GM18861 (cell line): Measurements from ENCODE around the gene DLEC1.
A peak's percentile ranks its signal among the peaks of the same experiment; 100 is the strongest.

Source experiments
- ATAC-seq: cut with Tn5 transposase; IDR thresholded peaks from one replicate; pipeline ENCODE4 v1.9.1; 2021; ENCODE audit not compliant: unreplicated experiment

Gene DLEC1, protein sequence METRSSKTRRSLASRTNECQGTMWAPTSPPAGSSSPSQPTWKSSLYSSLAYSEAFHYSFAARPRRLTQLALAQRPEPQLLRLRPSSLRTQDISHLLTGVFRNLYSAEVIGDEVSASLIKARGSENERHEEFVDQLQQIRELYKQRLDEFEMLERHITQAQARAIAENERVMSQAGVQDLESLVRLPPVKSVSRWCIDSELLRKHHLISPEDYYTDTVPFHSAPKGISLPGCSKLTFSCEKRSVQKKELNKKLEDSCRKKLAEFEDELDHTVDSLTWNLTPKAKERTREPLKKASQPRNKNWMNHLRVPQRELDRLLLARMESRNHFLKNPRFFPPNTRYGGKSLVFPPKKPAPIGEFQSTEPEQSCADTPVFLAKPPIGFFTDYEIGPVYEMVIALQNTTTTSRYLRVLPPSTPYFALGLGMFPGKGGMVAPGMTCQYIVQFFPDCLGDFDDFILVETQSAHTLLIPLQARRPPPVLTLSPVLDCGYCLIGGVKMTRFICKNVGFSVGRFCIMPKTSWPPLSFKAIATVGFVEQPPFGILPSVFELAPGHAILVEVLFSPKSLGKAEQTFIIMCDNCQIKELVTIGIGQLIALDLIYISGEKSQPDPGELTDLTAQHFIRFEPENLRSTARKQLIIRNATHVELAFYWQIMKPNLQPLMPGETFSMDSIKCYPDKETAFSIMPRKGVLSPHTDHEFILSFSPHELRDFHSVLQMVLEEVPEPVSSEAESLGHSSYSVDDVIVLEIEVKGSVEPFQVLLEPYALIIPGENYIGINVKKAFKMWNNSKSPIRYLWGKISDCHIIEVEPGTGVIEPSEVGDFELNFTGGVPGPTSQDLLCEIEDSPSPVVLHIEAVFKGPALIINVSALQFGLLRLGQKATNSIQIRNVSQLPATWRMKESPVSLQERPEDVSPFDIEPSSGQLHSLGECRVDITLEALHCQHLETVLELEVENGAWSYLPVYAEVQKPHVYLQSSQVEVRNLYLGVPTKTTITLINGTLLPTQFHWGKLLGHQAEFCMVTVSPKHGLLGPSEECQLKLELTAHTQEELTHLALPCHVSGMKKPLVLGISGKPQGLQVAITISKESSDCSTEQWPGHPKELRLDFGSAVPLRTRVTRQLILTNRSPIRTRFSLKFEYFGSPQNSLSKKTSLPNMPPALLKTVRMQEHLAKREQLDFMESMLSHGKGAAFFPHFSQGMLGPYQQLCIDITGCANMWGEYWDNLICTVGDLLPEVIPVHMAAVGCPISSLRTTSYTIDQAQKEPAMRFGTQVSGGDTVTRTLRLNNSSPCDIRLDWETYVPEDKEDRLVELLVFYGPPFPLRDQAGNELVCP (N-terminal part only)

GRCh38 chr3:38039101-38039898 is at the start of gene DLEC1:
Gene DLEC1 (plus strand): TSS chr3:38039208. CDS start chr3:38039226, 18 bp downstream.
- ATAC-seq, result peak; percentile 69

- ATAC-seq, result no peak
Observed at GRCh38 chr3:37989821-37990480, 49.1 kb upstream of the DLEC1 start.

DNA sequence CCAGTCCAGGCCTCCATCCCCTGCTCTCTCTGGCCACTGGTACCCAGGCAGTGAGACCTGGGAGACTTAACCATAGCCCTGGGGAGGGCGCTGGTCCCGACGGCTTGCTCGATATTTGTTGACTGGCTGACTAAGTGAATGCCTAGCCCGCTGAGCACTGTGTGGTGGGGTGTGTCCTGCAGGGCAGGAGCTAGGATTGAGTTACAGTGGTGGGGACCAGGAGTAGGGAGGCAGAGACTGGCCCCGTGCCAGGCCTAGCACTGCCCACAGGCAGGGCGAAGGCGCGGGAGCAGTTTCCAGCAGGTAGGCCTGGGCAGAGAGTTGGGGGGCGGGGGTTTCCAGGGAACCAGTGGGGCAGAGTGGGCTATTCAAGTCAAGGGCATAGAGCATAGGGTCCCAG is 48.5 kb upstream of the DLEC1 start, which contains the start of gene VILL:
Gene VILL (plus strand): TSS at position 260 of the 400 bp plus-strand sequence. CDS start 2,887 bp downstream, outside the sequence.
- ATAC-seq, result no peak

DNA sequence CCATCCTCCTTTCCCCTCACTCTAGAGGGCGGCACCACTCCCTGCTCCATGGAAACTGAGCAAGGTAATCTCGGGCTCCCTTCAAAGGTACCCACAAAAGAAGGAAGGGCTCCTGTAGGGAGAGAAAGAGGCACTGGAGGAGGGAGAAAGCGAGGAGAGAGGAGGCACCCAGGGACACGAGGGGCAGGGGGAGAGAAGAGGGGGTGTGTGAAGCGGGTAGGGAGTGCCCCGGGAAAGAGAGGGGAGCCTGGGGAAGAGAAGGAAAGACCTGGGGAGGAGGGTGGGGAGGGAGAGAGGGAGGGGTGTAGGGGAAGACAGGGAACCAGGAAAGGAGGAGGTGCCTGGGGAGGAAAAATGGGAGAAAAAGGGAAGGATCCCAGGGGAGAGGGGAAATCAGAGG is 47.9 kb upstream of the DLEC1 start:
- ATAC-seq, result no peak

DNA sequence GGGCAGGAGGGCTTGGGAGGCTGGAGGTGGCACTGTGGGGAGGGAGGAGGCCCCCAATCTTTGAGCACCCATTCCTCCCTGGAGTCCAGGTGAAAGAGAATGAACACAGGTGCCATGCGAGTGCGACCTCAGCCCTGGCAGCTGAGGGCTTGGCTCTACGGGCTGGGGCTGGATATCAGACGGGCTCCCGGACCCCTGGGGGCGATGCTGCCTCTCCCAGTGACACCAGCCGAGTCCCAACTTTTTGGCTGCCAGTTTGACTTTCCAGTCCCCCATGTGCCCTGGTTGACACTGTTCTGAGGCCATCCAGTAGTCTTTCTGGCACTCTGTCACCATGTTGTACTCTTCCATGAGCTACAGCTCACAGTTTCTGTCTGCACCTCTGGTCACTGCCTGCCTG is 47.2 kb upstream of the DLEC1 start:
- ATAC-seq, result no peak

DNA sequence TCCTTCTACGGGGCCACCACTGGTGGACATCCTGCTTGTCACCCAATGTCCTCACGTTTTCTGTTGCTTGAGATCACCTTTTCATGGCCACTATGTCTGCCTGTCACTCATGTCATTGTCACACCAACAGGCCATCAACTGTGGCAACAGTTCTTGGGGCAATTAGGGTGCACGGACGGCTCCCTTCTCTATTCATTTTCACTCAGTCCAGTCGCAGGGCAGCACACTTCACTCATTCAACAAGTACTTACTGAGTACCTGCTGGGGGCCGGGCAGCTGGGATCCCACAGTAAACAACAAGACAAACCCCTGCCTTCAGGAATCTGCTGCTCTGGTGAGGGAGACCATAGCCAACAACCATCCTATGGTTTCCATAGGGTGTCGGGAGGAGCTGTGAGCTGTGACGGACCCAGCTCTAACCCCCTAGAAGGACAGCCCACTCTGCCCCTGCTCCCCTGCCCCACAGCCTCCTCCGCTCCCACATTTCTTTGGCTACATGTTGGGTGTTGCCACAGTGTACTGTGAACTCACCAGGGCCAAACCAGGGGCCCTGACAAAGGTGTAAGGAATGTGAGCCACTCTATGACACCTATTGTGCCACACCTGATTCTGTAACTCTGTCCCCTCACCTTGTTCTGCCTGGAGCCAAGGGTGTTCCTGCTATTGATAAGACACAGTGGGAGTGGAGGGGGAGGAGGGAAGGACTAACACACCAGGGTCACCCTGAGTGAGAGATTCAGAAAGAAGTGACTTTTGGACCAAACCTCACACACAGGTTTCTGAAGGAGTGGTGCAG is 46.5 kb upstream of the DLEC1 start:
- no peak for ATAC-seq

GRCh38 chr3:37993067-37993455 is 45.9 kb upstream of the DLEC1 start:
- ATAC-seq, result no peak

GRCh38 chr3:37993460-37993819 is 45.6 kb upstream of the DLEC1 start:
- no peak for ATAC-seq

DNA sequence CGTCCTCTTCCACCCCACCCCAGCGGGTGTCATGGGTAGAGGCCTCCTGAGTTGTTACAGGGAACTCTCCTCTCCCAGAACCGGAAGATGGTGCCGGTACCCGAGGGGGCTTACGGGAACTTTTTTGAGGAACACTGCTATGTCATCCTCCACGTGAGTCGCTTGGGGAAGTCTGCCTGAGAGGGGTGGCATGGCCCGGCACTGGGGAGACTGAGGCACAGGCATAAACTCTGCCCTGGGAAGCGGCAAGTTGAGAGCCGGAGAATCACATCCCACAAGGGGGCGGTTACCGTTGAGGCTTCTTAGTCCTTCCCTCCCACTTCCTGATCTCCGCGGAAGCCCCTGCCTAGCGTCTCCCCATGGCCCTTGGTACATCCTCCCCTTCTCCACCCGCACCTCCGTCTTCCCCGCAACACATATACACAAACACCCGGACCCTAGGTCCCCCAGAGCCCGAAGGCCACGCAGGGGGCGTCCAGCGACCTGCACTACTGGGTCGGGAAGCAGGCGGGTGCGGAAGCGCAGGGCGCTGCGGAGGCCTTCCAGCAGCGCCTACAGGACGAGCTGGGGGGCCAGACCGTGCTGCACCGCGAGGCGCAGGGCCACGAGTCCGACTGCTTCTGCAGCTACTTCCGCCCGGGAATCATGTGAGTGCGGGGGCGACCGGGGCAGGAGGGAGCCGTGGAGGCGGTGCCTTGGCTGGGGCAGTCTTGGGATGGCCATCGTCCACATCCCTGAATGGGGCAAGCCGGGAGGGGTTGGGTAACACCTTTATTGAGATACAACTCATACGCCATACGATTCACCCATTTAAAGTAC is 45.0 kb upstream of the DLEC1 start:
- ATAC-seq, result peak; percentile 41

DNA sequence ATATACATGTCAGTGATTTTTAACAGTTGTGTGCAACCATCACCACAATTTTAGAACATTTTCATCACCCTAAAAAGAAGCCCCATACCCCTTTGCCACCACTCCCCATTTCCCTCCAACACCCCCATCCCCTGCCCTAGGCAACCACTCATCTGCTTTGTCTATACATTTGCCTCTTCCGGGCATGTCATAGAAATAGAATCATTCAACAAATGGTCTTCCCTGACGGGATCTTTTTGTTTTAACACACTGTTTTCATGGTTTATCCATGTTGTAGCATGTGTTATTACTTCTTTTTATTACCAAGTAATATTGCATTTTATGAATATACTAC is 44.4 kb upstream of the DLEC1 start:
- ATAC-seq, result no peak

GRCh38 chr3:37995652-37996641 is 43.1 kb upstream of the DLEC1 start:
- ATAC-seq, result no peak

DNA sequence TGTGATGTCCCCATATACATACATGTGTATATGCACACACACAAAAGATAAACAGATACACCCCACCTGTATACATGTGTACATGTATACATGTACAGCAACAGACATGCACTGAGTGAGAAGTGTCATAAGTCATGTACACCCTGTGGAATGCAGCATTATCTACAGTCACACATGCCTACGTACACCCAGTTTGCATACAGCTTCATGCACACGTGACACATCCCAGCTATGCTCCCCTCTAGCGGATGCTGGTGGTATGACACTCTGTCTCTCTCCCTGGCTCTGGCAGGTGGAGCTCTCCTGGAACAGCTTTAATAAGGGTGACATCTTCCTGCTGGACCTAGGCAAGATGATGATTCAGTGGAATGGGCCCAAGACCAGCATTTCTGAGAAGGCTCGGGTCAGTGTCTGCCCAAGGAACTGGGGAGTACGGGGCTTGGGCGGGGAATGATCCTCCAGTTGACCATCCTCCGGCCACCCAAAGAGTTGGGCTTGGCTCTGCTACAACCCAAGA is 42.2 kb upstream of the DLEC1 start:
- peak; percentile 66 for ATAC-seq

- no peak for ATAC-seq
Observed at GRCh38 chr3:37997342-37997741, 41.7 kb upstream of the DLEC1 start.

DNA sequence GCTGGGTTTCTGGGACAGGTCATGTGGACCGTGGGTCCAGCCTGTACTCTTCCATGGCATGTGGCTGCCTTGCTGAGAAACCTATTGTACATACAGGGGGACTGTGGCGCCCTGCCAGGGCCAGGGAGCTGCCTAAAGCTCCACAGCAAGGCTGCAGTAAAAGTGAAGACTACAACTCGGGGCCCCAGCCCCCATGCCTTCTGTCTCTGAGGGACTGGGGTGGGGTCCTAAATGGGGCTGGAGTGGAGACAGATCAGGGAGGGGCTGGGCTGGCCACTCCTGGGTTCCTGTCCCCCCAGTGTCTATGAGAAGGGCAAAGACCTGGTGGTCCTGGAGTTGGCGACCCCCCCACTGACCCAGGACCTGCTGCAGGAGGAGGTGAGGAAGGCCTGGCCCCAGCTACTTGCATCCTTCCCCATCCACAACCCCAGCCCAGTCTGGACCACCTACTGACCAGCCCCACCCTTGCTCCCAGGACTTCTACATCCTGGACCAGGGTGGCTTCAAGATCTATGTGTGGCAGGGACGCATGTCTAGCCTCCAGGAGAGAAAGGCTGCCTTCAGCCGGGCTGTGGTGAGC is 41.1 kb upstream of the DLEC1 start:
- ATAC-seq, result no peak

GRCh38 chr3:37999836-38000235 is 39.2 kb upstream of the DLEC1 start:
- ATAC-seq, result no peak

DNA sequence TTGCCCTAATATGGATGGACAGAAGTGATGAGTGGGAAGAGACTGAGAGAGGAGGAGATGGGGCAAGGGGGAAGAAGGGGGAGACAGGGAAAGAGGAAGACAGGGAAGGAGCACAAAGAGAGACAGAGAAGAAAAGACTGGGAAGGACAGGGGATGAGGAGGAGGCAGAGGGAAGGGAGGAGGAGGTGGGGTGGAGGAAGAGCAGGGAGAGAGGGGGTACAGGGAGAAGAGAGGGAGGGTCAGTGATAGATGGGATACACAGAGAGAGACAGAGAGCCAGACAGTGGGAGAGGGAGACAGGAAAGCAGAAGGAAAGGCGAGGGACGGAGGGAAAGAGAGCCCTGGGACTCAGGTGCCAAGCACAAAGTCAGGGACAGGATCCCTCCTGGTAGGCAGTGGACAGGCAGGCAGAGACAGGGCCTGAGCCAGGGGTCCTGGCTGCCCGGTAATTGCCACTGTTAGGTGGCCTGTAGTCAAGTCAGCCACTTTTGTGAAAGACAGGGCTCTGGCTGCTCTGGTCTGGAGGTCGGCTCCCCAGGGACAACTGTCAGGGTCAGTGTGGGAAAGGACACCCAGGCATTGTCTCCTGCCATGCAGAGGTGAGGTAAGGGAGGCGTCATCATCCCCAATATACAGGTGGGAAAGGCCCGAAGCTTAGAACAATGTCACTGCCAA is 38.6 kb upstream of the DLEC1 start:
- no peak for ATAC-seq
